Astrocyte (in vitro differentiated cells and primary cell): Measurements from ENCODE around the gene ABHD4. TPM values are rescaled to one million over a fixed set of nuclear protein-coding genes. Genes with fewer than 3 reads are reported as not detected.

ENCODE experiments used
- DNase-seq: peaks from one replicate; pipeline ENCODE4 v3.0.0-alpha.2; 2010; ENCODE audit warnings: low read depth
- FAIRE-seq: peaks from 2 replicates; lab custom pipeline; 2011; peaks lifted over from hg19 to GRCh38; lab: Jason Lieb, UNC
- H2AFZ ChIP-seq: 2 replicates; pipeline ENCODE4 v1.6.0; 2012; ENCODE audit warnings: low read depth, low read length, inconsistent platforms
- H3K27ac ChIP-seq: 2 replicates; pipeline ENCODE4 v1.5.1; 2011; ENCODE audit warnings: low read depth, low read length, inconsistent platforms
- H3K27me3 ChIP-seq: 2 replicates; pipeline ENCODE4 v1.6.0; 2011; ENCODE audit warnings: low read length, inconsistent platforms; ENCODE audit not compliant: insufficient read depth
- H3K36me3 ChIP-seq: 2 replicates; pipeline ENCODE4 v1.5.1; 2011; ENCODE audit warnings: low read length, inconsistent platforms; ENCODE audit not compliant: insufficient read depth
- H3K4me1 ChIP-seq: 2 replicates; pipeline ENCODE4 v1.5.1; 2011; ENCODE audit warnings: low read length, inconsistent platforms; ENCODE audit not compliant: insufficient read depth
- H3K4me2 ChIP-seq: 2 replicates; pipeline ENCODE4 v1.6.0; 2012; ENCODE audit warnings: low read length, inconsistent platforms
- H3K4me3 ChIP-seq: 2 replicates; pipeline ENCODE4 v1.5.1; 2011; ENCODE audit warnings: low read depth, mild to moderate bottlenecking, low read length, inconsistent platforms; ENCODE audit not compliant: insufficient read depth
- H3K79me2 ChIP-seq: 2 replicates; pipeline ENCODE4 v1.6.0; 2012; ENCODE audit warnings: mild to moderate bottlenecking, low read length, inconsistent platforms; ENCODE audit not compliant: insufficient read depth
- H3K9ac ChIP-seq: 2 replicates; pipeline ENCODE4 v1.6.0; 2012; ENCODE audit warnings: mild to moderate bottlenecking, low read length, inconsistent platforms
- H3K9me3 ChIP-seq: 2 replicates; pipeline ENCODE4 v1.5.1; 2012; ENCODE audit warnings: low read depth, mild to moderate bottlenecking, low read length, inconsistent platforms; ENCODE audit not compliant: insufficient read depth
- H4K20me1 ChIP-seq: 2 replicates; pipeline ENCODE4 v1.6.0; 2012; ENCODE audit warnings: low read length, inconsistent platforms; ENCODE audit not compliant: insufficient read depth
- H3K27ac Mint-ChIP-seq: one replicate; pipeline ENCODE4 v1.8.0; 2021; ENCODE audit warnings: mild to moderate bottlenecking, mixed read lengths; ENCODE audit not compliant: unreplicated experiment
- H3K27me3 Mint-ChIP-seq: one replicate; pipeline ENCODE4 v1.8.0; 2021; ENCODE audit warnings: low read depth, mixed read lengths; ENCODE audit not compliant: unreplicated experiment
- H3K36me3 Mint-ChIP-seq: one replicate; pipeline ENCODE4 v1.8.0; 2021; ENCODE audit warnings: low read depth, mixed read lengths; ENCODE audit not compliant: unreplicated experiment
- H3K4me1 Mint-ChIP-seq: one replicate; pipeline ENCODE4 v1.8.0; 2021; ENCODE audit warnings: low read depth, mixed read lengths; ENCODE audit not compliant: unreplicated experiment
- H3K4me3 Mint-ChIP-seq: one replicate; pipeline ENCODE4 v1.8.0; 2021; ENCODE audit warnings: mild to moderate bottlenecking, moderate library complexity, mixed read lengths; ENCODE audit not compliant: unreplicated experiment
- H3K9me3 Mint-ChIP-seq: one replicate; pipeline ENCODE4 v1.8.0; 2021; ENCODE audit warnings: mild to moderate bottlenecking, mixed read lengths; ENCODE audit not compliant: unreplicated experiment
- CTCF ChIP-seq: IDR thresholded peaks from 2 replicates; pipeline ENCODE4 v1.5.1; 2011; ENCODE audit warnings: low read depth, mild to moderate bottlenecking, inconsistent platforms, low read length, moderate library complexity; ENCODE audit not compliant: insufficient read depth
- EZH2 ChIP-seq: IDR thresholded peaks from 2 replicates; pipeline ENCODE4 v1.6.1; 2012; ENCODE audit warnings: mild to moderate bottlenecking, low read length, inconsistent platforms; ENCODE audit not compliant: insufficient read depth
- total RNA-seq: library from RNA; stranded (reverse); gene quantifications from 2 replicates; pipeline ENCODE4 v1.2.1, GENCODE V29; 2021

The ABHD4 gene
- total RNA-seq, 1 donor from 2014 or later: 52.4 TPM

GRCh38 chr14:22556021-22556989 lies 41.8 kb upstream of the ABHD4 start:
- H3K9ac ChIP-seq: peak overlapping the region; percentile 77
- H3K4me3 ChIP-seq: peak overlapping the region; percentile 30

GRCh38 chr14:22556990-22557623 lies 41.0 kb upstream of the ABHD4 start:
- H3K79me2 ChIP-seq: no peaks in the 10 kb centered on the region
- TF ChIP-seq EZH2: no peak
- TF ChIP-seq CTCF: peak; percentile 96
- DNase-seq: peak; percentile 30
- H3K4me3 Mint-ChIP-seq: peak overlapping the region; percentile 56
- H3K4me3 ChIP-seq: peak overlapping the region; percentile 30
- H3K27ac Mint-ChIP-seq: peak overlapping the region; percentile 92
- no peaks in the 10 kb centered on the region for H3K36me3 ChIP-seq
- H3K9ac ChIP-seq: peak overlapping the region; percentile 77
- no peaks in the 10 kb centered on the region for H3K9me3 ChIP-seq
- no peaks in the 10 kb centered on the region for H3K27me3 ChIP-seq
- no peaks in the 10 kb centered on the region for H3K9me3 Mint-ChIP-seq
- H3K4me1 Mint-ChIP-seq: peaks cover 25% of the 10 kb centered on the region
- H3K4me1 ChIP-seq: peaks cover 30% of the 10 kb centered on the region
- H3K27ac ChIP-seq: peak overlapping the region; percentile 57
- peak overlapping the region; percentile 86 for H3K4me2 ChIP-seq
- H4K20me1 ChIP-seq: no peaks in the 10 kb centered on the region
- H3K27me3 Mint-ChIP-seq: no peaks in the 10 kb centered on the region
- FAIRE-seq: no peak
- H3K36me3 Mint-ChIP-seq: peaks cover 5% of the 10 kb centered on the region
- H2AFZ ChIP-seq: peak overlapping the region; percentile 70

More at GRCh38 chr14:22556021-22556989, 41.8 kb upstream of the ABHD4 start:
- no peak for TF ChIP-seq EZH2
- no peak for TF ChIP-seq CTCF
- Histone ChIP-seq H3K27ac (peak overlapping the region; percentile 57), H3K36me3 (no peaks in the 10 kb centered on the region), H3K27me3 (no peaks in the 10 kb centered on the region), H2AFZ (peak overlapping the region; percentile 70), H3K9me3 (no peaks in the 10 kb centered on the region), H3K79me2 (no peaks in the 10 kb centered on the region), H4K20me1 (no peaks in the 10 kb centered on the region), H3K4me2 (peak overlapping the region; percentile 86), H3K4me1 (peaks cover 24% of the 10 kb centered on the region)
- FAIRE-seq (no peak), DNase-seq (peak; percentile 94)
- Mint-ChIP-seq H3K4me3 (no peak overlapping the region), H3K4me1 (peaks cover 23% of the 10 kb centered on the region), H3K27ac (peak overlapping the region; percentile 62), H3K9me3 (no peaks in the 10 kb centered on the region), H3K27me3 (no peaks in the 10 kb centered on the region), H3K36me3 (peaks cover 2% of the 10 kb centered on the region)
